Amniotic stem cell (primary cell): Measurements from ENCODE around the gene LCE6A.
A peak's percentile ranks its signal among the peaks of the same experiment; 100 is the strongest.

ENCODE experiments used
- DNase-seq: peaks from one replicate; lab custom pipeline; 2025; lab: John Stamatoyannopoulos, UW

LCE6A gene

GRCh38 chr1:152842556-152842955, at the start of gene LCE6A:
LCE6A (plus strand) TSS chr1:152842856; CDS start chr1:152843521, 665 bp downstream.
- no peak for DNase-seq

- no peak for DNase-seq
These were observed 47.0 kb upstream of the LCE6A start for GRCh38 chr1:152795686-152796085.

- no peak for DNase-seq
These were observed 46.2 kb upstream of the LCE6A start, which contains the start of gene LCE1D for GRCh38 chr1:152796421-152796820. LCE1D (plus strand) TSS chr1:152796721; CDS start chr1:152797795, 1,074 bp downstream.

GRCh38 chr1:152801333-152801732, 41.3 kb upstream of the LCE6A start:
- no peak for DNase-seq

GRCh38 chr1:152806576-152806975, 36.1 kb upstream of the LCE6A start, which contains the start of gene LCE1C:
LCE1C (minus strand) TSS chr1:152806651; CDS start chr1:152805478, 1,173 bp downstream.
- DNase-seq, result no peak

- no peak for DNase-seq
These were observed 31.6 kb upstream of the LCE6A start for GRCh38 chr1:152811050-152811449.

- DNase-seq, result no peak
These were observed 31.0 kb upstream of the LCE6A start, which contains the start of gene LCE1B for GRCh38 chr1:152811671-152812070. LCE1B (plus strand) TSS chr1:152811971; CDS start chr1:152812447, 476 bp downstream.

- DNase-seq, result no peak
These were observed 25.3 kb upstream of the LCE6A start for GRCh38 chr1:152817309-152817708.

- no peak for DNase-seq
These were observed 19.4 kb upstream of the LCE6A start for GRCh38 chr1:152823294-152823693.

GRCh38 chr1:152824964-152825363, 17.7 kb upstream of the LCE6A start:
- no peak for DNase-seq

GRCh38 chr1:152827173-152827572, 15.5 kb upstream of the LCE6A start, which contains the start of gene LCE1A:
LCE1A (plus strand) TSS chr1:152827473; CDS start chr1:152827473, 0 bp downstream.
- DNase-seq, result no peak

- no peak for DNase-seq
These were observed 5.8 kb upstream of the LCE6A start for GRCh38 chr1:152836870-152837269.

- no peak for DNase-seq
These were observed 13.0 kb downstream of the LCE6A start for GRCh38 chr1:152855661-152856060.

- DNase-seq, result no peak
These were observed 15.4 kb downstream of the LCE6A start for GRCh38 chr1:152858062-152858461.

- DNase-seq, result no peak
These were observed 17.0 kb downstream of the LCE6A start, which contains the start of gene LCE7A for GRCh38 chr1:152859696-152860095. LCE7A (plus strand) TSS chr1:152859996; CDS start chr1:152860698, 702 bp downstream.

- no peak for DNase-seq
These were observed 17.5 kb downstream of the LCE6A start for GRCh38 chr1:152860129-152860528.

- DNase-seq, result no peak
These were observed 18.7 kb downstream of the LCE6A start for GRCh38 chr1:152861374-152861773.

GRCh38 chr1:152864443-152864842, 21.8 kb downstream of the LCE6A start:
- no peak for DNase-seq

GRCh38 chr1:152866321-152866720, 23.7 kb downstream of the LCE6A start:
- DNase-seq, result no peak

- DNase-seq, result peak; percentile 2
These were observed 27.3 kb downstream of the LCE6A start for GRCh38 chr1:152869808-152870419.

GRCh38 chr1:152870831-152871730, 28.4 kb downstream of the LCE6A start:
- no peak for DNase-seq

- no peak for DNase-seq
These were observed 29.1 kb downstream of the LCE6A start for GRCh38 chr1:152871731-152872126.

GRCh38 chr1:152873495-152873894, 30.8 kb downstream of the LCE6A start:
- DNase-seq, result no peak
